Activated CD8-positive, alpha-beta memory T cell treated with anti-CD3 and anti-CD28 coated beads for 4 hours (primary cell): Measurements from ENCODE around the gene USP16.
"Not testable (repeated sequence)": the region's sequence is repeated elsewhere in the genome, so short reads cannot be mapped to it uniquely, and the experiment has no call there.

Experiments used
- DNase-seq, 2 donors: peaks; one replicate each; pipeline ENCODE4 v3.0.0-alpha.2; 2020; ENCODE audit warnings: low read depth in 2 of 2

The USP16 gene

DNA sequence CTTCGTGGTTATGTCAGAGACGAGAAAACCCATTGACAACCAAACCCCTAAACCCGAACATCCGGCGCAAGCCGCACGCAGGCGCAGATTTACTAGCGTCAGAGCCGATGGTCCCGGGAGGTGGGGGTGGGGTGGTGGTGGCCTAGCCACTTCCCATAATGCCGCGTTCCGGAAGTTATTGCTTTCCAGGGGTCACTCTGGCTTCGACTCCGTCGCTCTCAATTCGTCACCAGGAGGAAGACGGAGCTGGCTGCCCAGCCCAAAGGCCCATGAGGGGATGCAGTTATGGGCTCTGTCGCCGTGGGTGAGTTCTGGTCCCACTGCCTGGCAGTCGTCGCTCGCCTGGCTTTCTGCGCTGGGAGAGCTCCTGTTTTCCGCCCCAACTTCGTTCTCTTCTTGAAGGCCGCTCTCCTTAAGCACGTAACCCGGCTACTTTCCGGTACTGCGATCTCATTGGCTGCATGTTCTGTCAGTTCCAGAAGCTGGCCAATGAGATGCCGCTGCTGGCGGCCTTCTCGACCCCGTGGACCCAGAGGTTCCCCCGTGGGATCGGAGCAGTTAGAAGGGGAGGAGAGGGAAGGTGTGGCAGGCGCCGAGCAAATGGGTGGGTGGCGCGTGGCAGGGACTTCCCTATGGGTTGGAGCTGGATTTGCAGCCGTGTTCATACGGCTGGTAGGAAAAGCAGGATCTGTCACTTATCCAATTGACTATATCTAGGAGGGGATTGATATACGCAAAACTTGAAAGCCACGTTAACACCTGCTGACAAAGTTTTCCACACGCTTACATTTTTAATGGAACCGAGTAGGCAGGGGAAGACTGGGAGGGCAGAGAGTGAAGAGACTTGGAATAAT lies at the start of gene USP16:
Gene USP16 (plus strand): TSS at position 195 of the 854 bp plus-strand sequence. CDS start 3,246 bp downstream, outside the sequence.
- peak; percentile 90 to 91 for DNase-seq

DNA sequence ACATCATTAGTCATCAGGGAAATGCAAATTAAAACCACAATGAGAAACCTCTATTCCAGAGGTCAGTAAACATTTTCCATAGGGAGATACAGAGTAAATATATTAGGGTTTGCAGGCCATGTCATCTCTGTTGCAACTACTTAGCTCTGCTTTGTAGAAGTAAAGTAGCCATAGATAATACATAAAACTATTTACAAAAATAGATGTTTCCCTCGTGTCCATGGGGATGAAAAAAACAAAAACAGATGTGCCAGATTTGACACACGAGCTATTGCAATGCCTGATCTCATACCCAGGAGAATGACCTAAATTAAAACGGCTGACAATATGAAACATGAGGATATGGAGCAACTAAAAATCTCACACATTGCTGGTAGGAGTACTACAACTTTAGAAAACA lies 49.1 kb upstream of the USP16 start:
- DNase-seq = no peak

DNA sequence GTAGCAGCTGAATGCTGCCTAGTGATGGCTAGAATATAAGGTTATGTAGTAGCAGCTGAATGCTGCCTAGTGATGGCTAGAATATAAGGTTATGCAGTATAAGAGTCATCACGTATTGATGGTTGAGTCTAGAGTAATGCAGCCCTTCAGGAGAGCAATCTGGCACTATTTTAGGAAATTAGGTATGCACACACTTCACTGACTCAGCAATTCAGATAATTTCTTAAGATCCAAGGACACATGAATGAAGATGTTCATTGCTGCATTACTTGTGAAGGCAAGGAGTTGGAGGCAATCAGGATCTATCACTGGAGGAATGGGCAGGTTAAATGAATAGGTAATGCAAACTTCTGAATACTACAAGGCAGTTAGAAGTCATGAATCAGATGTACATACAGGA lies 45.4 kb upstream of the USP16 start:
- DNase-seq = no peak

DNA sequence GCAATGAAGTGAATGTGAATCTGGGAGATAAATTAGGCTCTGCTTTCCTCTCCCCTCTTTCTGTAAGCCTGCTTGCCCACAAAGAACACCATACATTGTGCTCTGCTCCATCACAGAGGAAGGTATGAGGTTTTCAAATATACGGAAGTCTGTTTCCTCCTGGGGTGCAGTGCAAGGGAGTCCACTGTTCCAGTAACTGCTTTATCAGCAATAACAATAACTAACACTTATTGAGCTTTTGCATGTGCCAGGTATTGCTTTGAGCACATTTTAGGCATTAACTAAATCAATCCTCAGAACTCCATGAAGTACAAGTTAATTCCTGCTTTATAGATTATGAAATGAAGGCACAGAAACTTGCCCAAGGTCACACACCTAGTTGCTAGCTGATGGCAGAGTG lies 41.8 kb upstream of the USP16 start:
- DNase-seq = no peak

DNA sequence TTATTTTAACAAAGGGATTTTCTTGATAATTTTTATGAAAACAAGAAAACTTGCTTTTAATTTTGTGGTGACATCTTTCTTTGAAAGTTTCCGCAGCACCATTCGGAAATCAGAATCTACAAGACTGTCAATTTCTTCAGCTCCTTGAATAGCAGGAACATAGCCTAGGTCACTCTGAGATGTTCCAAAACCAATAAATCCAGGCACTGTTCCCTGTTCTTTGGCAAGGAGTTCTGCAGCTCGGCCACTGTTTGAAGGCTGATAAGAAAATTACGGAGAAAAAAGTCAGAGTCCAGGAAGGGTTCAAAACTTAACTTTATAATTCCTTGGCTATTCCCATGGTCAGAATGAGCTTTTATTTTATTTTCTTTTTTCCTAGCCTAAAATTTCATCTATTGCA lies 37.8 kb upstream of the USP16 start:
- DNase-seq = no peak

DNA sequence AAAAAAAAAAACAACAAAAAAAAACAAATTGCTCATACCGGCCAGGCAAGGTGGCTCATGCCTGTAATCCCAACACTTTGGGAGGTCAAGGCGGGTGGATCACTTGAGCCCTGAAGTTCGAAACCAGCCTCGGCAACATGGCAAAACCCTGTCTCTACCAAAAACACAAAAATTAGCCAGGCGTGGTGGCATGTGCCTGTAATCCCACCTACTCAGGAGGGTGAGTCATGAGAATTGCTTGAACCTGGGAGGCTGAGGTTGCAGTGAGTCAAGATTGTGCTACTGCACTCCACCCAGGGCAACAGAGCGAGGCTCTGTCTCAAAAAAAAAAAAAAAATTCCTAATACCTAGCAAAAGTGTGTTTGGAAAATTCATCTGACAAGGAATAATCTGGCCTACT lies 36.3 kb upstream of the USP16 start:
- not testable (repeated sequence) for DNase-seq

DNA sequence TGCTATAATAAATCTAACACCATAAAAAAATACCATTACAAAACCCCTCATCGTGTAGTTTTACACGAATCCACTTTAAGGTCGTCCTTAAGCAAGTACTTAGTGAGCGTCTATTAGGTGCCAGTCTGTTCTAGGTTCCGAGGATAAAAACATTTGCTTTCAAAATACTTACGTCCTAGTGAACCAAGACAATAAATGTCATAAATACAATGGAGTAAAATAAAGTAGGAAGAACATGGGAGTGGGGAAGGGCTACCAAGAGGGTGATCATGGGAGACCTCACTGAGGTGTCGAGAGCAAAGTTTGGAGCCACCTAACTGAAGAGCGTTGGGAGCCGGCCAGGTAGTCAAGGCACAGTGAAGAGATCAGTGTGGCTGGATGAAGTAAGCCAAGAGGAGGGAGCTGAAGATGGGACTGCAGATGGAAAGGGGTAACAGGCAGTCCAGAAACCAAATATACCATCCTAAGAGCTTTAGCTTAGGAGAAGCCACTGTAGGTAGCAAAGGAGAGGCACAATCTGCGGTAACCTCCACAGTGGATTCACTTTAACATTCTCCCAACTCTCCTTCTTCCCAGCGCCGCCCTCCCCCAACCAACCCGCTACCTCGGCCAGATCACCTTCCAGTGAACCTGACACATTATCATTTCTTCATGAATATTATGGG lies 32.5 kb upstream of the USP16 start:
- no peak for DNase-seq

DNA sequence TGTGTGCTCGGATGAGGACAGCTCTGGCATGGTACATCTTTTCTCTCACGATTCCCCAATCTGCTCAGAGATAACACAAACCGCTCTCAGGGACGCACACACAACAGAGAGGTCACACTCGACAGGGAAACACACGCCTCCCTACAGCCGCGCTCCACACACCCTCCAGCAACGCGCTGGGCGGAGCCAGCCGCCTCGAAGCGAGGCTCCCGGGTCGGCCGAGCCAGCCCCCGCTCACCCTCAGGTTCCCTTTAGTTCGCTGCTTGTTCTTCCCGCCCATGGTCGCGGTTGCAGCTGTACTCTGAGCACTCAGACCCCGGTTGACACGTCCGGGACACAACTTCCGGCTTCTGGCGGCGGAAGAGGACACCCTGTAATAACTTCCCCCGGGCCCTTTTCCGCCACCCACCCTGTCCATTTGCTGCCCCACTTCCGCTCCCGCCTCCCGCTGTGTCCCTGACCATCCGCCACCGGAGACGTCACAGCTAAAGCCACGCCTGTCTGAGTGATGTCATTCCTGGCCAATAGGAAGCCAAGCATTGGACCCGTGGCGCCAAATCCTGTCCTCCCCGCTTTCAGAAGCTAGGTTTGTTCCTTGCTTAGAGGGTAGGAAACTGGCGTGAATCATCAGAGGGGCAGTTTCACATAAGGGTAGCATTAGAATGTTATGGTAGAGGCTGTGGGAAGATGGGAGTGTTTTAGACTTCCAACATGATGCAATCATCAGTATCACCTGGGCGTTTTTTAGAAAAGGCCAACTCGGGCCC lies 31.8 kb upstream of the USP16 start, which contains the start of gene LTN1:
Gene LTN1 (minus strand): TSS at position 352 of the 767 bp plus-strand sequence. CDS start 72 bp downstream, at position 280.
- DNase-seq = peak; percentile 99

DNA sequence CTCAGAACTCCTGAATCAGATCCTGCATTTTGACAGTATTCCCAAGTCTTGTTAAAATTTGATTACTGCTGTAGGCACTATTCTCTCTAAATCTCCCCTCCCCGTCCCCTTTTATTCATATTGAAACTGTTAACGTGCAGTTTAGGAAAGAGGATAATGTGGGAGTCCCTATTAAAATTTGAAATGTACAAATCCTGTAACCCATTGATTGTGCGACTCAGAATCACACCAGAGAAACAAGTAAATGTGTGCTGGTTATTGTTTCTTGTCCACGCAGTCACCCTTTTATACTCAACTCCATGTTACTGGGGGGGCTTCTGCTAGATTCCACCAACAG lies 31.2 kb upstream of the USP16 start:
- DNase-seq = no peak

DNA sequence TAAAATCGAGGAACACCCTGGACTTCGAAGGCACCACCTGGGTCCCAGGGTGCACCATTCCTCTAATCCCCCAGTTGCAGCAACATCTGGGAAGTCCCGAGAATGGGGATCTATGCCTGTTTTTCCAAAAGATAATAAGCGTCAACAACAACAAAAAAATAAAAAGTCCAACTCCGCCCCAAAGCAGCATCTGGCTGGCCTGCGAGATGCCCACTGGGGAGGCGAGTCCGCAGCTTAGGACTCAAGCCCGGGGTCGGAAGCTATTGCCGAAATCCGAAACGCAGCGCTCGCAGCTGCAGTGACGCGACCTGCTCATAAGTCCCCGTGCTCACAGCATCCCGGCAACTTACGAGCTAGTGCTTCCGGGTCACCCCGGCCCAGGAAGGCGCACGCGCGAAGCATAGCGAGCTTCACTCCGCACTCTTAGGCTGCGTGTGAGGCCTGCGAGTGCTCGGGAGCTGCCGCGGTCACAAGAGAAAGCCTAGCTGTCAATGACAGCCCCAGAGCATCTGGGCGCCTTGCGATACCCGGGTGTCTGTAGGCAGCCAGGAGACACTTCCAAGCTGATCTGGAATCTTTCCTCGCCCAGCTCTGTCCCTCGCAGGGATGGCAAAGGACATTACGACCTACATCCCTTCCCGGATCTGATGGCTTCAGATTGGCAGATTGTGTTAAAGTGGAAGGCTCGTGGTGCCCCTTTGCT lies 21.9 kb upstream of the USP16 start:
- peak; percentile 87 to 93 for DNase-seq

DNA sequence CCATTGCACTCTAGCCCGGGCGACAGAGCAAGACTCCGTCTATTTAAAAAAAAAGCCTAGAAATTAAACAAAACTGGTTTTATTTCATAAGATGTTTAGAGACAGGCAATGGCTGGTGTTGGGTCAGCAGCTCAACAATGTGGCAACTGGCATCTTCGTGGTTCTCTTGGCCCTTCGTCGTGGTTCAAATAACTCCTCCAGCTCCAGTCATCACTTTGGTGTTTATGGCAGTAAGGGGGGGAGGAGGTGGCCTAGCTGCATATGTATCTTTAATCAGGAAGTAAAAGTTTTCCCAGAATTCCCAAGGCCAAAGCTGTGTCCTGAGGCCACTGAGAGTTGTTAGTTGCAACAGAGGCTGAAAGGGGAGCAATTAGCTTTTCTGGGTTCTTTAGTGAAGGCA lies 18.8 kb upstream of the USP16 start:
- no peak for DNase-seq

DNA sequence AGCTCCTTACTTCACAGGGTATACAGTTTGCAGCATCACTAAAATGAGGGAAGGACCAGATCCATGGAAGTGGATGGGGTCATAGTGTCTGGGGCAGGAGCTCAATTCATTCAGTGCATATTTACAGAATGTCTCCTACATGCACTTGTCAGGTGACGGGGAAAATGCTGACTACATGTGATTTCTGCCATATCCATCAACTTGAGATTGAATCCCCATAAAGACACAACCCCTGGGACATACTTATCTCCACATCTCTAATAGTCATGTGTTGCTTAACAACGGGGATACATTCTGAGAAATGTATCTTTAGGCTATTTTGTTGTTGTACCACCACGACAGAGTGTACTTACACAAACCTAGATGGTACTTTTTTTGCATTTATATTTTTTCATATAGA lies 17.3 kb upstream of the USP16 start:
- no peak for DNase-seq

DNA sequence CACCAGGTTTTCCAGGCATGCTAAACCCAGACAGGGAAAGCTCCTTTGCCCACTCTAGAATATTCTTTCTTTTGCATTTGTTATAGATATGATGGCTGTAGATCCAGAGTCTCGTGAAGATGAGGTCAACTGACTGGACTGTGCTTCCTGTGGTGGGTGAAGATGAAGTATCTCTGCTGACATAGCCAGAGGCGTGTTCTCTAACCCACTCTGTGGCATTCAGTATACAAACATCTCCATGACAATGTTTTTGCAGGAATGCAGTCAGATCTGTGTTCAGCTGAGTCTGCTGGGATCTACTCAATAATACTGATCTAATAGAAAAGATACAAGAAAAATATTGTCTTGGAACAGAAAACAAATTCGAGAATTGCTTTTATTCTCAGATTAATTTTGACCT lies 16.7 kb upstream of the USP16 start:
- no peak for DNase-seq

DNA sequence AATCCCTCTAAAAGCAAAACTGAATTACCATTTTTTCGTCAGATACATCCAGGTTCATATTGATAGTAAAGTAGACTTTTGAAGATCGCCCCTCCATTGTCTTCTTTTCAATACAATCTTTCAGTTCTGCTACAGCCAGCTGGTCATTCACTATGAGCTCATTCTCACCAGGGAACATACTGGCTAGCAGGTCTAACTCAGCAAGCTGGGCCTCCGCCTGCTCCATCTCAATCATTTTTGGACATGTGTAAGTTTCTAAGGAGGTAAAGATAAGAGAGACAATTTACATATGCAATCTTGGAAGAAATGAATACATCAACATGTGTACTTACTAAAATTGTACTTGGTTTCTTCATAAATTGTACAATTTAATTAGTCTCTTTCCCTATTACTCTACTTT lies 16.1 kb upstream of the USP16 start:
- no peak for DNase-seq

DNA sequence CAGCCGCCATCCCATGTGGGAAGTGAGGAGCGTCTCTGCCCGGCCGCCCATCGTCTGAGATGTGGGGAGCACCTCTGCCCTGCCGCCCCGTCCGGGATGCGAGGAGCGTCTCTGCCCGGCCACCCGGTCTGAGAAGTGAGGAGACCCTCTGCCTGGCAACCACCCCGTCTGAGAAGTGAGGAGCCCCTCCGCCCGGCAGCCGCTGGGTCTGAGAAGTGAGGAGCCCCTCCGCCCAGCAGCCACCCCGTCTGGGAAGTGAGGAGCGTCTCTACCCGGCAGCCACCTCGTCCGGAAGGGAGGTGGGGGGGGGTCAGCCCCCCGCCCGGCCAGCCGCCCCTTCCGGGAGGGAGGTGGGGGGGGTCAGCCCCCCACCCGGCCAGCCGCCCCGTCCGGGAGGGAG lies 13.2 kb upstream of the USP16 start:
- DNase-seq = not testable (repeated sequence)

DNA sequence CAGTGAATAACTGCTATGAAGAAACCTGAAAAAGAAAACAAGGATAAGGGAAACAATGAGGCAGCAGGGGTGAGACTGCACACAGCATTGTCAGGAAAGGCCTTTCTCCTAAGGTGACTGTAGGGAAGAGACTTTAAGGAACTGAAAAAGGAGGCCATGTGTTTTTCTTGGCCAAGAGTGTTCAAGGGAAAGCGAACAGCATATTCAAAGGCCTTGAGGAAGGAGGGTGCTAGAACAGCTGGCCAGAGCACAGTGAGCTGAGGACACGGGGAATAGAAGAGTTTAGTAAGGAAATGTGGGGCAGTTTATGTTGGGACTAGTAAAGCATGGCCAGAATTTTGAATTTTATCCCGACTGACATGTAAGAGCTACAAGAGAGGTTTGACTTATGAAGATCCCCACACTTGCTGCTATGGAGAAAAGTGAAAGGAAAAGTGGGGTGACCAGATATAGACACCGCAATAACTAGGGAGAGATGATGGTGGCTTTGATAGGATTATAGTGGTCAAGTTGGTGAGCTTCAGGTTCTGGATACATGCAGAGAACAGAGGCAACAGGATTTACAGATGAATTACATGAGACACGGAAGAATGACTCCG lies 6.7 kb upstream of the USP16 start:
- no peak for DNase-seq

DNA sequence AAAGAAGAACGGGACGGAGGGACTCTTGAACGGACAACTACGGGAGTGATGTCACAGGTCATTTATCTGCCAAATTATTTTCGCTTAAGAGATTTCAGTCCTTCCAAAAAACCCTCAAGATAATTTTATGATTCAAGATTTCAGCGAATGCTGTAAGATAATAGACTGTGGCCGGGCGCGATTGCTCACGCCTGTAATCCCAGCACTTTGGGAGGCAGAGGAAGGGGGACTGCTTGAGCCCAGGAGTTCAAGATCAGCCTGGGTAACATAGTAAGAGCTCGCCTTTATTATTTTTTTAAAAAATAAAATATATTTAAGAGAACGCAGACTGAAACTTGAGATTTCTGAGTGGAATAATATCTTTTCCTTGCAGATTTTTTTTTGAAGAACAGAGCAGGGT lies 5.9 kb upstream of the USP16 start:
- no peak for DNase-seq

DNA sequence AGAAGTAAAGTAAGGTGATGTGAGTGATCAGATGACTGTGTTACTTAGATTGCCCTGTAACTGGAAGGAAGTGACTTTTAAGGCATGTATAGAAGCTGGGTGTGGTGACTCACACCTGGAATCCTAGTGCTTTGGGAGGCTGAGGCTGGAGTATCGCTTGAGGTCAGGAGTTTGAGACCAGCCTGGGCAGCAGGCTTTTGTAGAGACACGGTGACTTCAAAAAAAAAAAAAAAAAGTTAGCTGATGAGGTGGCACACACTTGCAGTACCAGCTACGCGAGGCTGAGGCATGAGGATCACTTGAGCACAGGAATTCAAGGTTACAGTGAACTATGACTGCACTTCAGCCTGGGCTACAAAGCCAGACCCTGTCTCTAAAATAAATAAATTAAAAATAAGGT lies 2.3 kb upstream of the USP16 start:
- no peak for DNase-seq

DNA sequence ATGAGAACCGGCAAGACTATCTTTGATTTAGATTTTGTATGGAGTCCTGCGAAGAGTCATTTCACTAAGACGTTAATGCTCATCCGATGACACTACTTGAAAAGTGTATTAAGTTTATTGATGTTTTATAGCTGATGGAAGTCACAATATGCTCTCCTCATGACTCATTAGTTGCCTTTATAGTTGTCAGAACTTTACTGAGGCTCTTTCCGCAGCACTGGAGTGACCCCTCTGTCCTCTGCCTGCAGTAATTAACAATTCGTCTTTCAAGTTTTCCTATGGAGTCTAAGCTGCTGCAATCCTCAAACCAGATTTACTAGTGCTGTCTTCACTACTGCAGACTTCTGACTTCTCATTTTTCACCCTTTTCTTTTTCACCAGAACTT lies 853 bp downstream of the USP16 start:
- no peak for DNase-seq

DNA sequence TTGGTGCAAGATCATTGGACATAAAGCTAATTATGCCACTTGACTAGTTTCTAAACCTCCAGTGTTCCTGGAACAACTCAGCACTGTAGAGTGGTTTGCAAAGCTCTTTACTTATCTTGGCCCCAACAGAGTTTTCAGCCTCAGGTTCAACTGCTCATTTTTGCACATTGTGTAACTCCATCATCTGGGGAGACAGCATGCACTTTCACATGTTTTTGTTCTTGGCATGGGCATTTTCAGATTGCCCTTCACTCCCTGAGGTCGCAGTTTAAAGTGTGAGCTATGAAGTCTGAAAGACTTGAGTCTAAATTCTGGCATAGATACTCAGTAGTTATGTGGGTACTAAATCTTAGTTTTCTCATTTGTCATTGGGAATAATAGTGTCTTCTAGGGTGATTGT lies 5.1 kb downstream of the USP16 start:
- no peak for DNase-seq

DNA sequence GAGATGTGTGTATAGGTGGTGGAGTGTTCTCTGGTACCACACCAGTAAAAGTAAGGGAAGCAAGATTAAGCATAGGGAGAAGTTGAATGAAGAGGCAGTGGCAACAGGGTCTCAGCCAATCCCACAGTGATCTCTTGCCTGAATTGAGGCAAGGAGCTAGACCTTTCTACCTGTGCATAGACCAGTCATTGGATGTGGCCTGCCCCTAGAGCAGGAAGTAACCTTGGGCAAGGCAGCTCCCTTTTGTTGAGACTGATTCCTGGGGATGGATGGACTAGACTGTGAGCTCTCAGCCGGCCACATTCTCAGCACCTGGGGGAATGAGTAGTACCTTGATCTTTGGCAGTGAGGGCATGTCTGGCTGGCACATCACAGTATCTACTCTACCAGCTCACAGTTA lies 6.4 kb downstream of the USP16 start:
- no peak for DNase-seq

DNA sequence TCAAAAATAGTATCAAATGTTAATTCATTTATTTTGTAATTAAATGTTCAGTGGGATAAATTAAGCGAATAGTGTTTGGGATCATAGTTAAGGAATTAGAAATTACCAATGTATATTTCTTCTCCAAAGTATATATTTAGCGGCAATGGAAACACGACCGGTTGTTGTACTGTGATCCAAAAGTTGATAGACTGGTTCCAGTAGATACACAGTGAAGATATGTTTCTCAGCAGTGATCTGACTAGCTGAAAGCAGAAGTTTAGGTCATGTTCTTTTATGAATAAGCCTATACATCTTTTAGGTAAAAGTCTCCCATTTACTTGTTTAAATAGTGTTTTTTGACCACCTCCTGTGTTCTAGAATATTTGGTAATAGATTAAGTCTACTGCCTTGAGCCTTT lies 8.8 kb downstream of the USP16 start:
- no peak for DNase-seq
